ENCODE results near the gene BCL2. TPM values are rescaled to one million over a fixed set of nuclear protein-coding genes. Genes with fewer than 3 reads are reported as not detected.
A peak's percentile ranks its signal among the peaks of the same experiment; 100 is the strongest.

BCL2 gene
- total RNA-seq, 2 donors from 2014 or later: 95.4 to 269 TPM

DNA sequence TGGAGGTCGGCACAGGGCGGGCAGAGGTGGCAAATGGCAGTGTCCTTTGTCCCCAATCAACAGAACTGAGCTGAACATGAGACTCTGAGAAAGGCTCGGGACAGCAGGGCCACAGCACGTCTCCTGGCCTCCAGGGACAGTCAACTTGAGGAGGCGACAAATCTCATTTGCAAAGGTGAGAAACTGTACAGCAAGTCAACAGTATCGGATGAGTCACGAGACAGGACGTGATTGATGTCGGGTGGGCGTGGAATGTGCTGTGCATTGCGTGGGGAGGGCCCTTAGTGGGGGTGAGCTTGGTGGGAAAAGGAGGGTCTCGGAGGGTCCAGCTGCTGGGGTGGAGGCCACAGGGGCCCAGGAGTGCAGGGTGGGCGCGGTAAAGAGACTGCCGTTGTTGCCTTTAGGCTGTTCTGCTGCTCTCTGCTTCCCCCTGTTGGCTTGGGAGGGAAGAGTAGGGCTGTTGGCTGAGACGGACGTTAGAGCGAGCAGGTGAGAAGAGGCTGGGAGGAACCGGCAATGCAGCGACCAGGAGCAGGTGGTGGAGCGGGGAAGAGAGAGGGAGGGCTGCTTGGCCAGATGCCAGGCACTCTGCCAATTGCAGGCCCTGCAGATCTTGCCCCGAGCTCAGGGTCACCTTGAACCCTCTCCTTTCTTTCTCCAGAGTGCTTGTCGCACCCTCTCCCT, 164.3 kb downstream of the BCL2 start:
- peaks cover 100% of the 10 kb centered on the region for H3K36me3 Mint-ChIP-seq (ENCODE audit: low read depth)

DNA sequence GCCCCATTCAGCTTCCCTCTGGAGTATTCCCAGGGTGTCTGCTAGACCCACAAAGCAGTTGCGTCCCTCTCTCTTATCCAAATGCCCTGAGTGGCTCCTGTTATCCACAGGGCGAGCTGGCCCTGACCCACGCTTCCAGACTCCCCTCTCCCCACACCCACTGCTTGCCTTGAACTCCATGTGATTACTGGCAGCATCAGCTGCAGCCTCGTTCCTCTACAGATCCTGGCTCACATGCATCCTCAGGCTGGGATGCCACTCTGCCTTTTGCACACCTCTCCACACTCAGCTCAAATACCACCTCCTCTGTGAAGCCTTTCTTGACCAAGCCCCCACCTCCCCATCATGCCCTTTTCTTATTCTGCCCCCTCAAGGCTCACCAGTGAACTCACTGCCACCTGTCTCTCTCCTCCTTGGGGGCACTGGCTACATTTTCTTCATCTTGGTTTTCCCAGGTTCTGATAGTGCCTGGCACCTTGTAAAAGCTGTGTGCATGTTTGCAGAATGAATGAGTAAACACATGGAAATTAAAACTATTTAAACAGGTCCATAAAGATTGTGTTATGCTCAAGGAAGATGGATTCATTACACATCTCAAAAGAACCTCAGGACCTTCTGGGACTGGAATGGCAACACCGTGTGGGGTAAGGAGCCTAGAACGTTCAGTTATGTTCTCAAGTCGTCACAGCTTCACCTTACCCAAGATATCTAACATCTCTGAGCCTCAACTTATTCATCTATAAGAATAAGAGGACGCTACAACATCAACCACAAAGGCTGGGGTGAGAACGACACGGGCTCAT, 165.0 kb downstream of the BCL2 start:
- Mint-ChIP-seq H3K27ac (peak overlapping the region; percentile 98), H3K36me3 (ENCODE audit: low read depth) (peaks cover 100% of the 10 kb centered on the region), H3K9me3 (no peaks in the 10 kb centered on the region), H3K27me3 (no peaks in the 10 kb centered on the region), H3K4me1 (peaks cover 56% of the 10 kb centered on the region), H3K4me3 (peak overlapping the region; percentile 75)
- no peak for ATAC-seq (replicated peaks)

More for the DNA sequence above, 164.3 kb downstream of the BCL2 start:
- Mint-ChIP-seq H3K4me1 (peaks cover 61% of the 10 kb centered on the region), H3K9me3 (no peaks in the 10 kb centered on the region), H3K4me3 (peak overlapping the region; percentile 75), H3K27me3 (no peaks in the 10 kb centered on the region), H3K27ac (peak overlapping the region; percentile 98)
- ATAC-seq (replicated peaks): peak; percentile 49

DNA sequence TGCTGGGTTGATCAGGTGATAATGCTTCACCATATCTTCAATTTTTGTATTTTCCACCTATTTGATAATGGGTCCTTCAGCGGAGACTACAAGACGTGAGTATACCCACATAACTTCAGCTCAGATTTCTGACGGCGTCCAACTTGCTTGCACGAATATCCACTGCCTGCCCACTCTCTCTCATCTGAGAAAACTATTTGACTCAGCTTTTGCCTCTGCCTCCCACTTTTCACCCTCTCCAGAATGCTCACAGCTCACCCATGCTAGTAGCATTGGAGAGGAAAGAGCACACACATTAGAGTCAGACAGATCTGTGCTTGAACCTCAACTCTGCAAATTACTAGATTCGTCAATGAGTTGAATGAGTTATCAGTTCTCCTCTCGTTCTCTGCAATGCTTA, 166.8 kb downstream of the BCL2 start:
- ATAC-seq (replicated peaks): peak; percentile 62
- Mint-ChIP-seq H3K4me1 (peaks cover 50% of the 10 kb centered on the region), H3K4me3 (peak overlapping the region; percentile 75), H3K27ac (peak overlapping the region; percentile 98), H3K27me3 (no peaks in the 10 kb centered on the region), H3K9me3 (no peaks in the 10 kb centered on the region), H3K36me3 (ENCODE audit: low read depth) (peaks cover 100% of the 10 kb centered on the region)

DNA sequence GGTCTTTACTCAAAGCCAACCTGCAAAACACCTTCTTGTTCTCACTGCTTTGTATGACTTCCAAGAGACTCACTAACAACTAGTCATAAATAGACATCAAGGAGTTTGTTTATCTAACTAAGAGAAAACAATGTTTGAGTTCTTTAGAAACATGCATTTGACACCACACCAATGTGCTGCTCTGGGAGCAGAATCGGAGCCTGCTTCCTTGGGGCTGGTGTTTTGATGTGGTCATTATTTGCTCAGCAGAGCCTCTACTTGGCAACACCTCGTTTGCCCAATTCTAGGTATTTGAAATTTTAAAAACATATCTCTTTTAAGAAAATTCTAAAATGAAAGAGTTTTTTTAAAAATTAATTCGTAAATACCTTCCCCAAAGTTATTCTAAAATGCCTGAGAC, 167.5 kb downstream of the BCL2 start:
- Mint-ChIP-seq H3K4me3 (peak overlapping the region; percentile 75), H3K27ac (peak overlapping the region; percentile 98), H3K9me3 (no peaks in the 10 kb centered on the region), H3K36me3 (ENCODE audit: low read depth) (peaks cover 100% of the 10 kb centered on the region), H3K27me3 (no peaks in the 10 kb centered on the region), H3K4me1 (peaks cover 45% of the 10 kb centered on the region)
- no peak for ATAC-seq (replicated peaks)

GRCh38 chr18:63151539-63151938, 168.0 kb downstream of the BCL2 start:
- peak overlapping the region; percentile 75 for H3K4me3 Mint-ChIP-seq

GRCh38 chr18:63150942-63151421, 168.6 kb downstream of the BCL2 start:
- Mint-ChIP-seq H3K4me1 (peaks cover 48% of the 10 kb centered on the region), H3K4me3 (peak overlapping the region; percentile 75), H3K9me3 (no peaks in the 10 kb centered on the region), H3K27ac (peak overlapping the region; percentile 98), H3K27me3 (no peaks in the 10 kb centered on the region), H3K36me3 (ENCODE audit: low read depth) (peaks cover 100% of the 10 kb centered on the region)
- ATAC-seq (replicated peaks): no peak

More at GRCh38 chr18:63151539-63151938, 168.0 kb downstream of the BCL2 start:
- H3K36me3 Mint-ChIP-seq (ENCODE audit: low read depth): peaks cover 100% of the 10 kb centered on the region
- no peaks in the 10 kb centered on the region for H3K9me3 Mint-ChIP-seq
- H3K27ac Mint-ChIP-seq: peak overlapping the region; percentile 98
- peaks cover 45% of the 10 kb centered on the region for H3K4me1 Mint-ChIP-seq
- H3K27me3 Mint-ChIP-seq: no peaks in the 10 kb centered on the region
- no peak for ATAC-seq (replicated peaks)

GRCh38 chr18:63150326-63150725, 169.2 kb downstream of the BCL2 start:
- Mint-ChIP-seq H3K9me3 (no peaks in the 10 kb centered on the region), H3K36me3 (ENCODE audit: low read depth) (peaks cover 100% of the 10 kb centered on the region), H3K27ac (peak overlapping the region; percentile 98), H3K4me3 (peak overlapping the region; percentile 75), H3K4me1 (peaks cover 54% of the 10 kb centered on the region), H3K27me3 (no peaks in the 10 kb centered on the region)
- no peak for ATAC-seq (replicated peaks)

DNA sequence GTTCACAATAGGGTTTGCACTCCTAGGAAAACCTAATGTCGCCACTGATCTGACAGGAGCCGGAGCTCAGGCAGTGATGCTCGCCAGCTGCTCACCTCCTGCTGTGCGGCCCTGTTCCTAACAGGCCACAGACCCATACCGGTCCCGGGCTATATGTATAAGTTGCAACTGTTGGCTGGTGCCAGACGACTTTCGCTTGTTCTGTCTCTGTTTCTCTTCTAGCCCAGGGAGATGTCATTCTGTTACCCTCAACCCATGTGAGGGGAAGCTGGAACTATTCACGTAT, 170.3 kb downstream of the BCL2 start:
- Mint-ChIP-seq H3K36me3 (ENCODE audit: low read depth) (peaks cover 100% of the 10 kb centered on the region), H3K27ac (peak overlapping the region; percentile 13), H3K4me3 (peak overlapping the region; percentile 29), H3K4me1 (peaks cover 54% of the 10 kb centered on the region), H3K9me3 (no peaks in the 10 kb centered on the region), H3K27me3 (no peaks in the 10 kb centered on the region)
- ATAC-seq (replicated peaks): no peak

DNA sequence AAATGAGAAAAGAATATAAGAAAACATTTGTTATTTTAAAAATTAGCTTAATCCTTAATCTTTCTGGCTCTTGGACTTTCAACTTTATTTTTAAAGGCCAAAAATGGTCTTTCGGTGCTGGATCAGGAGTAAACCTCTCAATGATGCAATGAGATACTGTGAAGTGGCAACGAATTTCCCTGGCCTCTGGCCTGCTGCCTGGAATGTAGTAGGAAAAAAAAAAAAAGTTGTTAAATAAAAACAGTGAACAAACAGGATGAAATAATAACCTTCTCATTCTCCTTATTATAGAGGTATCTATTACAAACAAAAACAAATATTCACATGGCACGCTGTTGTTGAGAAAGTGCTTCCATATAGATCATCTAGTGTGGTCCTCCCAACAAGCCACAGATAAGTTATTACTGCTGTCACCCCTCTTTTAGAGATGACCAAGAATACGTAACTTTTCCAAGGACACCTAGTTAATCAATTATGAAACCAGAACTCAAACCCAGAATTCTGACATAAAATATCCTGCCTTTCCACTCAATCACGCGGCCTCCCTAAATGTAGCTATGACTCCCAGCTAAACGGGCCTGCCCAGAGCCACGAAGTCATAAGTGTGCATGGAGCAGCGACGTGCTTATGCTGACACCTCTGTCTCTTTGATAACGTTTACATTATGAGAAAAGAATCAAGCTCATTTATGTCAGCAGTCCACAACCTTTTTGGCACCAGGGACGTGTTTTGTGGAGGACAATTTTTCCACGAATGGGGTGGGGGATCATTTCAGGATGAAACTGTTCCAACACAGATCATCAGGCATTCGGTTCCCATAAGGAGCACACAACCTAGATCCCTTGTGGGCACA, 170.9 kb downstream of the BCL2 start:
- no peak for ATAC-seq (replicated peaks)
- Mint-ChIP-seq H3K27me3 (no peaks in the 10 kb centered on the region), H3K4me1 (peaks cover 55% of the 10 kb centered on the region), H3K9me3 (no peaks in the 10 kb centered on the region), H3K4me3 (peak overlapping the region; percentile 29), H3K27ac (peak overlapping the region; percentile 13), H3K36me3 (ENCODE audit: low read depth) (peaks cover 100% of the 10 kb centered on the region)

DNA sequence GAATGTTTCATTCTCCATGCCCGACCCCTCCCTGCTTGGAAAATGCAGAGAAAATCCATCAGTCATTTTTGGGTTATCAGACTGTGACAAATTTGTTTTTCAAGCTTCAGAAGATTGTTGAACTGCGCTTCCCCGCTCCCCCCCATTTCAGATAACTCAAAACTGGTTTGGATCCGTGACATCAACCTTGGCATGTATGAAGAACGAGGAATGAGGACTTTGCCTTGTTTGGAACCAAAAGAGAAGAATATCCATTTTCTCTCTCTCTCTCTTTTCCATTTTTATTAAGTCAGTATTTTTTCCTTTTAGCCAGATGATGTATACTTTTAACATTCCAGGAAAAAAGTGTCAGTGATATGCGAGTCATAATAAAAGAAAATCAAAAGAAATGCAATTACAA, 171.6 kb downstream of the BCL2 start:
- peaks cover 100% of the 10 kb centered on the region for H3K36me3 Mint-ChIP-seq (ENCODE audit: low read depth)
- H3K9me3 Mint-ChIP-seq: no peaks in the 10 kb centered on the region
- no peak overlapping the region for H3K4me3 Mint-ChIP-seq
- no peak for ATAC-seq (replicated peaks)
- no peaks in the 10 kb centered on the region for H3K27me3 Mint-ChIP-seq
- H3K27ac Mint-ChIP-seq: peak overlapping the region; percentile 13
- peaks cover 58% of the 10 kb centered on the region for H3K4me1 Mint-ChIP-seq

- peaks cover 100% of the 10 kb centered on the region for H3K36me3 Mint-ChIP-seq (ENCODE audit: low read depth)
- H3K4me1 Mint-ChIP-seq: peaks cover 55% of the 10 kb centered on the region
- no peak overlapping the region for H3K4me3 Mint-ChIP-seq
- ATAC-seq (replicated peaks): no peak
- H3K27ac Mint-ChIP-seq: peak overlapping the region; percentile 60
- H3K9me3 Mint-ChIP-seq: no peaks in the 10 kb centered on the region
- no peaks in the 10 kb centered on the region for H3K27me3 Mint-ChIP-seq
Measured at GRCh38 chr18:63146828-63147409, 172.7 kb downstream of the BCL2 start.

- Mint-ChIP-seq H3K4me3 (peak overlapping the region; percentile 36), H3K36me3 (ENCODE audit: low read depth) (peaks cover 100% of the 10 kb centered on the region), H3K4me1 (peaks cover 55% of the 10 kb centered on the region), H3K9me3 (no peaks in the 10 kb centered on the region), H3K27ac (peak overlapping the region; percentile 60), H3K27me3 (no peaks in the 10 kb centered on the region)
- no peak for ATAC-seq (replicated peaks)
Measured at GRCh38 chr18:63145851-63146555, 173.6 kb downstream of the BCL2 start.

GRCh38 chr18:63145166-63145850, 174.3 kb downstream of the BCL2 start:
- peak overlapping the region; percentile 60 for H3K27ac Mint-ChIP-seq
- no peaks in the 10 kb centered on the region for H3K9me3 Mint-ChIP-seq
- H3K27me3 Mint-ChIP-seq: no peaks in the 10 kb centered on the region
- peak overlapping the region; percentile 36 for H3K4me3 Mint-ChIP-seq
- H3K4me1 Mint-ChIP-seq: peaks cover 55% of the 10 kb centered on the region
- no peak for ATAC-seq (replicated peaks)
- H3K36me3 Mint-ChIP-seq (ENCODE audit: low read depth): peaks cover 100% of the 10 kb centered on the region

Data from activated T-helper 17 cell treated with anti-CD3 and anti-CD28 coated beads, Interleukin-2, amount 50 U/mL, for 72 hours (primary cell).